ENCODE data around the gene DUSP22.

DUSP22 gene

GRCh38 chr6:378090-378957 is 86.0 kb downstream of the DUSP22 start:
- Mint-ChIP-seq H3K4me3 (no peak overlapping the region), H3K4me1 (peaks cover 33% of the 10 kb centered on the region), H3K27ac (no peak overlapping the region), H3K36me3 (ENCODE audit: low read depth) (no peaks in the 10 kb centered on the region), H3K9me3 (peaks cover 78% of the 10 kb centered on the region), H3K27me3 (ENCODE audit: low read depth, poor library complexity) (peaks cover 32% of the 10 kb centered on the region)
- no peak for DNase-seq
- no peak for TF ChIP-seq CTCF (IDR thresholded peaks at IDR 0.05)

GRCh38 chr6:378958-379409 is 86.7 kb downstream of the DUSP22 start:
- no peaks in the 10 kb centered on the region for H3K36me3 Mint-ChIP-seq (ENCODE audit: low read depth)
- peaks cover 71% of the 10 kb centered on the region for H3K9me3 Mint-ChIP-seq
- H3K27me3 Mint-ChIP-seq (ENCODE audit: low read depth, poor library complexity) = peaks cover 34% of the 10 kb centered on the region
- H3K27ac Mint-ChIP-seq = no peak overlapping the region
- no peak overlapping the region for H3K4me3 Mint-ChIP-seq
- no peak for DNase-seq
- H3K4me1 Mint-ChIP-seq = peaks cover 34% of the 10 kb centered on the region
- no peak for TF ChIP-seq CTCF (IDR thresholded peaks at IDR 0.05)

GRCh38 chr6:379410-380181 is 87.3 kb downstream of the DUSP22 start:
- H3K27ac Mint-ChIP-seq = no peak overlapping the region
- no peak overlapping the region for H3K4me3 Mint-ChIP-seq
- H3K9me3 Mint-ChIP-seq = peaks cover 66% of the 10 kb centered on the region
- no peak for TF ChIP-seq CTCF (IDR thresholded peaks at IDR 0.05)
- H3K36me3 Mint-ChIP-seq (ENCODE audit: low read depth) = no peaks in the 10 kb centered on the region
- no peak for DNase-seq
- peaks cover 39% of the 10 kb centered on the region for H3K4me1 Mint-ChIP-seq
- H3K27me3 Mint-ChIP-seq (ENCODE audit: low read depth, poor library complexity) = peaks cover 39% of the 10 kb centered on the region

- peaks cover 57% of the 10 kb centered on the region for H3K9me3 Mint-ChIP-seq
These were observed 88.2 kb downstream of the DUSP22 start for GRCh38 chr6:380234-381218.

More at GRCh38 chr6:380234-381218, 88.2 kb downstream of the DUSP22 start:
- Mint-ChIP-seq H3K4me1 (peaks cover 39% of the 10 kb centered on the region), H3K36me3 (ENCODE audit: low read depth) (no peaks in the 10 kb centered on the region), H3K4me3 (no peak overlapping the region), H3K27me3 (ENCODE audit: low read depth, poor library complexity) (peaks cover 40% of the 10 kb centered on the region), H3K27ac (no peak overlapping the region)
- no peak for TF ChIP-seq CTCF (IDR thresholded peaks at IDR 0.05)
- DNase-seq = no peak

All from nephron progenitor cell (in vitro differentiated cells).